GM10266 (cell line): ENCODE measurements around the gene BCAR1.

Source experiments
- DNase-seq: peaks from one replicate; pipeline ENCODE4 v3.0.0; 2012; ENCODE audit errors: extremely low spot score
- CTCF ChIP-seq: IDR thresholded peaks from 2 replicates; pipeline ENCODE4 v1.5.1; 2012; ENCODE audit warnings: mild to moderate bottlenecking, low read depth; ENCODE audit not compliant: control insufficient read depth, insufficient read depth; ENCODE audit errors: missing control alignments

The BCAR1 gene

GRCh38 chr16:75238853-75239541 lies 12.4 kb downstream of the BCAR1 start:
- no peak for TF ChIP-seq CTCF
- DNase-seq, result no peak

- DNase-seq, result no peak
- TF ChIP-seq CTCF, result no peak
Measured at GRCh38 chr16:75238132-75238852, 13.1 kb downstream of the BCAR1 start.

- TF ChIP-seq CTCF, result no peak
- DNase-seq, result no peak
Measured at GRCh38 chr16:75237398-75238131, 13.9 kb downstream of the BCAR1 start.

GRCh38 chr16:75236736-75237397 lies 14.6 kb downstream of the BCAR1 start:
- no peak for DNase-seq
- no peak for TF ChIP-seq CTCF

GRCh38 chr16:75236232-75236631 lies 15.2 kb downstream of the BCAR1 start:
- DNase-seq, result no peak
- no peak for TF ChIP-seq CTCF

- no peak for TF ChIP-seq CTCF
- DNase-seq, result no peak
Measured at GRCh38 chr16:75235721-75236193, 15.7 kb downstream of the BCAR1 start.
